HEK293T (cell line): ENCODE results near the gene PITPNC1.
"Not testable (repeated sequence)": the region's sequence is repeated elsewhere in the genome, so short reads cannot be mapped to it uniquely, and the experiment has no call there.

Source experiments
- ARNT ChIP-seq: fragments of 450-650 bp; IDR thresholded peaks from 2 replicates; pipeline ENCODE4 v1.6.1; 2017; ENCODE audit warnings: mild to moderate bottlenecking
- ELF4 ChIP-seq: fragments of 450-650 bp; IDR thresholded peaks from 2 replicates; pipeline ENCODE4 v1.6.1; 2017; ENCODE audit warnings: antibody characterized with exemption
- FOXK2 ChIP-seq: fragments of 450-650 bp; IDR thresholded peaks from 2 replicates; pipeline ENCODE4 v1.6.1; 2016; ENCODE audit warnings: mild to moderate bottlenecking
- FOXM1 ChIP-seq: fragments of 450-650 bp; IDR thresholded peaks from 2 replicates; pipeline ENCODE4 v1.6.1; 2017; ENCODE audit warnings: mild to moderate bottlenecking, borderline replicate concordance
- SP1 ChIP-seq: fragments of 450-650 bp; IDR thresholded peaks from 2 replicates; pipeline ENCODE4 v1.6.1; 2017
- TARDBP ChIP-seq: fragments of 450-650 bp; IDR thresholded peaks from 2 replicates; pipeline ENCODE4 v1.6.1; 2016
- ZNF384 ChIP-seq: fragments of 450-650 bp; IDR thresholded peaks from 2 replicates; pipeline ENCODE4 v1.6.1; 2016

DNA sequence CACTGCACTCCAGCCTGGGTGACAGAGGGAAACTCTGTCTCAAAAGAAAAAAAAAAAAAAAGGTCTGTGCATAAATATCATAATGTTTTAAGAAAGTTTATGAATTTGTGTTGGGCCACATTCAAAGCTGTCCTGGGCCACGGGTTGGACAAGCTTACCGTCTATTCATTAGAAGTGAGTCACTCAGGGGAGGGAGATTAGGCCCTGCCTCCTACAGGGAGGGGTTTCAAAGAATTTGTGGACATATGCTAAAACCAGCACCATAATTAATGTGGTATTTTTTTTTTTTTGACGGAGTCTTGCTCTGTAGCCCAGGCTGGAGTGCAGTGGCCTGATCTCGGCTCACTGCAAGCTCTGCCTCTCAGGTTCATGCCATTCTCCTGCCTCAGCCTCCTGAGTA, 95.5 kb downstream of the PITPNC1 start:
- TF ChIP-seq SP1, ZNF384, ELF4, ARNT, FOXM1, FOXK2, TARDBP: not testable (repeated sequence)
